ENCODE results near the gene G3BP1. TPM values are rescaled to one million over a fixed set of nuclear protein-coding genes. Genes with fewer than 3 reads are reported as not detected.

The G3BP1 gene
- total RNA-seq, 1 donor from 2014 or later, result 348 TPM

DNA sequence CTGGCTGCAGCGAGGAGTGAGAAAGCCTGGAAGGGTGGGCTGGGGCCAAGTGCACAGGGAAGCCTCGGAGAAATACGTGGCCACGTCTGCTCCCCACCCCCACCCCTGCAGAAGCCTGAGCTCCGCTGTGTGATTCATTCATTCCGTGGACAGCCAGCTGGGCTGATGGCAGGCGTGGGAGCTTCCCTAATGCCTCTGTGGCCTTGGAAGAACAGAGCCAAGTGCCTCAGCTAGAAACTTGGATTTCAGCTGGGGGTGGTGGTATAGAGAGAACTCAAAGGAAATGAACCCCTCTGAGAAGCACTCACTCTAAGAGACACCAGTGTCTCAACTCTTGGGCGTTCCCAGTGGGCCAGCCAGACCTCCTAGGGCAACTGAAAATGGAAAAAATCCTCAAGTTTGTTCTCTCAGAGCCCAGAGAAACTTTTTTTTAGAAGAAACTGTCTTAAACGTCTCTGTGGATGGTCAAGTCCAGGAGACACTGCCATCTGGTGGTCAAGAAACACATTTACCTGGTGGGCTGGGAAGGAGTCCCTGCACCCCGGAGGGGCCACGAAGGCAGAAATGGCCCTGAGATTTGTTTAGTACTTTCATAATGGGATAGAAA, 31.3 kb upstream of the G3BP1 start:
- no peak overlapping the region for H3K27ac Mint-ChIP-seq
- no peak overlapping the region for H3K4me3 Mint-ChIP-seq
- peaks cover 23% of the 10 kb centered on the region for H3K4me1 Mint-ChIP-seq (ENCODE audit: low read depth)
- no peaks in the 10 kb centered on the region for H3K9me3 Mint-ChIP-seq
- peaks cover 30% of the 10 kb centered on the region for H3K36me3 Mint-ChIP-seq (ENCODE audit: low read depth)
- intact Hi-C loops (cut with micrococcal nuclease), result loop anchor here (1.0 to 2.0 kb wide), 3 partner anchors 18 to 81 kb away; partner anchors contain the start of genes ATOX1 and G3BP1
- no peaks in the 10 kb centered on the region for H3K27me3 Mint-ChIP-seq (ENCODE audit: insufficient read depth)
- peak; percentile 37 for DNase-seq (ENCODE audit: low spot score)

DNA sequence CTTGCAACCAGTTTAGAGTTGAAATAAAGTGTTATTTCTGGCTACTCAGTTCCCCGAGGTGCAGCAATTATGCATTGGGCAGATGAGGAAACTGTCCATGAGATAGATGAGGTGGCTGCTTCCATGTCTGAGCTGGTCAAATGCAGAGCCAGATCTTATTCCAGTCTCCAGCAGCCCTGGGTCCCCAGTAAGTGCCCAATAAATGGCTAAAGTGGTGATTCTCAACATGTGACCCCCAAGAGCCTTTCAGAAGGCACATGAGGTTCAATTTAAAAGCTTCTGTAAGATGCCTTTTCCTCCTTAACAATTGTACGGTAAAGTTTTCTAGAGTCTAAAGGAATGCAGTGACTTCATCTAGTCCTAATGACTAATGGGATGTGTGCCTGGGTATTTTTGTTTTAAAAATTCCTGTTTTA, 30.8 kb upstream of the G3BP1 start:
- H3K4me3 Mint-ChIP-seq, result no peak overlapping the region
- peaks cover 31% of the 10 kb centered on the region for H3K36me3 Mint-ChIP-seq (ENCODE audit: low read depth)
- DNase-seq (ENCODE audit: low spot score), result no peak
- peaks cover 28% of the 10 kb centered on the region for H3K4me1 Mint-ChIP-seq (ENCODE audit: low read depth)
- H3K9me3 Mint-ChIP-seq, result no peaks in the 10 kb centered on the region
- intact Hi-C loops (cut with micrococcal nuclease), result loop anchor here (1.0 to 2.0 kb wide), 3 partner anchors 17 to 82 kb away; partner anchors contain the start of genes ATOX1 and G3BP1
- no peaks in the 10 kb centered on the region for H3K27me3 Mint-ChIP-seq (ENCODE audit: insufficient read depth)
- H3K27ac Mint-ChIP-seq, result no peak overlapping the region

- intact Hi-C loops (cut with micrococcal nuclease), result loop anchor here (2.0 kb wide), 1 partner anchor 29 kb away; the partner anchor contains the start of gene G3BP1
- no peaks in the 10 kb centered on the region for H3K27me3 Mint-ChIP-seq (ENCODE audit: insufficient read depth)
- peaks cover 31% of the 10 kb centered on the region for H3K36me3 Mint-ChIP-seq (ENCODE audit: low read depth)
- peaks cover 37% of the 10 kb centered on the region for H3K4me1 Mint-ChIP-seq (ENCODE audit: low read depth)
- H3K27ac Mint-ChIP-seq, result no peak overlapping the region
- H3K9me3 Mint-ChIP-seq, result no peaks in the 10 kb centered on the region
- H3K4me3 Mint-ChIP-seq, result no peak overlapping the region
- no peak for DNase-seq (ENCODE audit: low spot score)
Measured at GRCh38 chr5:151741678-151742423, 29.9 kb upstream of the G3BP1 start.

DNA sequence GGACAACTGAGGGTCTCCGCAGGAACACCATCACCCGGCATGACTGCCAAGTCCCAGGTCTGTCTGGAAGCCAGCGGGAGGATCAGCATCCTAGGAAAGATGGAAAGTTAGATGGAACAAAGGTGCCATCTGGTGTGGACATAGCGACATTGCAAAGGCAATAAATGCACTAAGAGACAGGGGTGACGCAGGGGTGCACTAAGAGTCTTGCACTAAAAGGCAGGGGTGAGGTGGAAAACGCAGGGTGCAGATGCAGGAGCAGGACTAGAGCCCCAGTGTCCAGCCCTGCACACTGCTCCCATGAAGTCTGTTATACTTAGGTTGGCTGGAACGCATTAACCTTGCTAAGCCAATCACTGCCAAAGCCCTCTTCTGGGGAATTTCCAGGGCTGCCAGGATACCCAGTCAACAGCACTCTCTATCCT, 28.9 kb upstream of the G3BP1 start:
- intact Hi-C loops (cut with micrococcal nuclease), result no loop called here
- Mint-ChIP-seq H3K9me3 (no peaks in the 10 kb centered on the region), H3K27me3 (ENCODE audit: insufficient read depth) (no peaks in the 10 kb centered on the region), H3K36me3 (ENCODE audit: low read depth) (peaks cover 30% of the 10 kb centered on the region), H3K27ac (no peak overlapping the region), H3K4me1 (ENCODE audit: low read depth) (peaks cover 42% of the 10 kb centered on the region), H3K4me3 (no peak overlapping the region)
- no peak for DNase-seq (ENCODE audit: low spot score)

DNA sequence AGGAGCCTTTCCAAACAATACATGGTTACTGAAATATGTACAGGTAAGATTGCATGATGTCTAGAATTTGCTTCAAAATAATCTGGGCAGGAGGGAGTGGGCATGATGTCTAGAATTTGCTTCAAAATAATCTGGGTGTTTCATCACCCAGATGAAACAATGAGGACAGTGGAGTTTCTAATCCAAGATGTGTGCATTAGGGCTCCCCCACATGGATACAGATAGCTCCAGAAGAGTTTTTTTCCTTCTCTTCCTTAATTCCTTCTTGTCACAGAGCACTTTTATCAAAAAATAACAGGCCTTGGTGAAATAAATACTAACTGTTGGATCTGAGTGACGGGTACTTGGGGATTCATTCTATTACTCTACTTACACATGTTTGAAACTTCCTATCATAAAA, 28.2 kb upstream of the G3BP1 start:
- intact Hi-C loops (cut with micrococcal nuclease), result no loop called here
- H3K9me3 Mint-ChIP-seq, result no peaks in the 10 kb centered on the region
- peaks cover 28% of the 10 kb centered on the region for H3K36me3 Mint-ChIP-seq (ENCODE audit: low read depth)
- no peak overlapping the region for H3K4me3 Mint-ChIP-seq
- DNase-seq (ENCODE audit: low spot score), result no peak
- H3K27me3 Mint-ChIP-seq (ENCODE audit: insufficient read depth), result no peaks in the 10 kb centered on the region
- peaks cover 48% of the 10 kb centered on the region for H3K4me1 Mint-ChIP-seq (ENCODE audit: low read depth)
- no peak overlapping the region for H3K27ac Mint-ChIP-seq

DNA sequence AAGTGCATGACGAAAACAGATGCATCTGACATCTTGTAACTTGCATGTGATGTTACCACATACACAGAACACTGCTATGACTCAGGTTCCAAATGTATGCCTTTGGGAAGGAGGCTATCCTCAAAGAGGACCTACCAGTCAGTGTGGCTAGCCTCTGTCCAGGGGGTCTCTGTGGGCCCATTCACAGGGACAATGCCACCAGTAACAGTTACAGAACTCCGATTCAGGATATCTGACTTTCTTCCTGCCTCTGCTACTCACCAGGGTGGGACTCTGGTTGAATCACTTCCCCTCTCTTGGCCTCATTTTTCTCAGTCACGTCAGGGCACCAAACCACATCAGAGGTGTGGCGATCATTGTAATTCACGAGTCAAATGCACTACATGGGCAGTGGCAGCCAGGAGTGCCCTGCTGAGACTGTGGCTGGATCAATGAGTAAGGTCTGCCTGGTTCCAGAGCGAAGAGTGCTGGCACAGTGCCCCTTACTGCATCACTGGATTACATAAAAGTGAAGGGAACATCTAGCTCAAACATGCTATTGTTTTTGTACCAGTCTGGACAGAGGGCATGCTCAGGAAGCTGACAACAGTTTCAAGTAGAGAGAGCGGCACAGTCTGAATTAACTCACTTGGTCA, 26.6 kb upstream of the G3BP1 start:
- Mint-ChIP-seq H3K4me1 (ENCODE audit: low read depth) (peaks cover 56% of the 10 kb centered on the region), H3K27me3 (ENCODE audit: insufficient read depth) (no peaks in the 10 kb centered on the region), H3K4me3 (peak overlapping the region; percentile 27), H3K36me3 (ENCODE audit: low read depth) (peaks cover 30% of the 10 kb centered on the region), H3K27ac (peak overlapping the region; percentile 18), H3K9me3 (no peaks in the 10 kb centered on the region)
- peak; percentile 20 for DNase-seq (ENCODE audit: low spot score)
- intact Hi-C loops (cut with micrococcal nuclease), result no loop called here

- Mint-ChIP-seq H3K27ac (peak overlapping the region; percentile 90), H3K4me3 (no peak overlapping the region), H3K36me3 (ENCODE audit: low read depth) (peaks cover 22% of the 10 kb centered on the region), H3K27me3 (ENCODE audit: insufficient read depth) (no peaks in the 10 kb centered on the region), H3K9me3 (no peaks in the 10 kb centered on the region), H3K4me1 (ENCODE audit: low read depth) (peaks cover 39% of the 10 kb centered on the region)
- no peak for DNase-seq (ENCODE audit: low spot score)
- intact Hi-C loops (cut with micrococcal nuclease), result no loop called here
Measured at GRCh38 chr5:151750121-151750520, 21.6 kb upstream of the G3BP1 start.

- no peak for DNase-seq (ENCODE audit: low spot score)
- H3K4me3 Mint-ChIP-seq, result no peak overlapping the region
- H3K27ac Mint-ChIP-seq, result no peak overlapping the region
- peaks cover 39% of the 10 kb centered on the region for H3K4me1 Mint-ChIP-seq (ENCODE audit: low read depth)
- no peaks in the 10 kb centered on the region for H3K27me3 Mint-ChIP-seq (ENCODE audit: insufficient read depth)
- no peaks in the 10 kb centered on the region for H3K9me3 Mint-ChIP-seq
- intact Hi-C loops (cut with micrococcal nuclease), result no loop called here
- H3K36me3 Mint-ChIP-seq (ENCODE audit: low read depth), result peaks cover 18% of the 10 kb centered on the region
Measured at GRCh38 chr5:151751091-151751490, 20.7 kb upstream of the G3BP1 start.

- H3K4me3 Mint-ChIP-seq, result no peak overlapping the region
- peaks cover 39% of the 10 kb centered on the region for H3K4me1 Mint-ChIP-seq (ENCODE audit: low read depth)
- intact Hi-C loops (cut with micrococcal nuclease), result no loop called here
- DNase-seq (ENCODE audit: low spot score), result no peak
- peak overlapping the region; percentile 36 for H3K27ac Mint-ChIP-seq
- H3K36me3 Mint-ChIP-seq (ENCODE audit: low read depth), result peaks cover 18% of the 10 kb centered on the region
- no peaks in the 10 kb centered on the region for H3K27me3 Mint-ChIP-seq (ENCODE audit: insufficient read depth)
- no peaks in the 10 kb centered on the region for H3K9me3 Mint-ChIP-seq
Measured at GRCh38 chr5:151751593-151751992, 20.2 kb upstream of the G3BP1 start.

GRCh38 chr5:151755383-151755782, 16.4 kb upstream of the G3BP1 start:
- Mint-ChIP-seq H3K4me3 (no peak overlapping the region), H3K4me1 (ENCODE audit: low read depth) (peaks cover 43% of the 10 kb centered on the region), H3K36me3 (ENCODE audit: low read depth) (peaks cover 23% of the 10 kb centered on the region), H3K9me3 (no peaks in the 10 kb centered on the region), H3K27me3 (ENCODE audit: insufficient read depth) (no peaks in the 10 kb centered on the region), H3K27ac (no peak overlapping the region)
- intact Hi-C loops (cut with micrococcal nuclease), result loop anchor here (5.0 kb wide), 2 partner anchors 308 to 543 kb away; partner anchors contain the start of gene SLC36A1
- DNase-seq (ENCODE audit: low spot score), result no peak

DNA sequence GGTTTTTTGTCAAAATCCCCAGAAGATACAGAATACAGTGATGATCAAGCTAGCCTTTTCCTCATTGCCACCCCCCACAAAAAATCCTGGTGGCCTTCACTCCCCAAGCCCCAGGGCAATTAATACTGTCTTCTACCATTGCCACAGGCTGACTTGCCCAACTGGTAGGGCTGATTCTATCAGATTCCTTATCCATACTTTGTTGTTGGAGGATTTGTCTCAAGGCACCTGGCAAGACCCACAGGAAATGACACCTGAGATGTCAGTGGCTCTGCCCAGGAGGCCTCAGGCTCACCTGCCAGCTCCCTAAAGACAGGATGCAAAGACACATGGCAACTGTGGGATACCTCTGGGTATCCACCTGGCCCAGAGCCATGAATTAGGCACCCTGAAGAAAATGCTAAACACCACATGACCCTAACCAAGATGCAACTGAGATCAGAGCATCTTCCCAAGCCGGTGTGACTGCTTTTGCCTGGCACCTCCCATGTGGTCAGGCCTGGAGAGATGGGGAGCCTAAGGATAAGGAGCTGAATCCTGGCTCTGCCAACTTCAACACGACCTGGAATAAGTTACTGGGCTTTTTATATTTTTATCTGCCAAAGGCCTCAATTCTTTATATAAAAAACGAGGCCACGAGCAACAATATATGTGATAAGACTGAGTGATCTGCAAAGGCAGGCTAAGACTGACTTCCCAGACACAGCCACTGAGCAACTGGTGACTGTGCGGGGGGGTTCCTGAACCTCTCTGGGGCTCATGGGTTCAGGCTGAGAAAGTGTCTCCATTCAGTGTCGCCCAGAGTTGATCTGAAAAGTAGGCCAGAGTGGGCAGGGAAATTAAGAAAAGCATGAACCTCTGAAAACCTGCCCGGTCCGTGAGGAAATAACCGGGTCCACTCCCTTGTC, 14.3 kb upstream of the G3BP1 start:
- Mint-ChIP-seq H3K36me3 (ENCODE audit: low read depth) (peaks cover 17% of the 10 kb centered on the region), H3K27me3 (ENCODE audit: insufficient read depth) (no peaks in the 10 kb centered on the region), H3K4me3 (peak overlapping the region; percentile 87), H3K27ac (peak overlapping the region; percentile 85), H3K4me1 (ENCODE audit: low read depth) (peaks cover 43% of the 10 kb centered on the region), H3K9me3 (no peaks in the 10 kb centered on the region)
- intact Hi-C loops (cut with micrococcal nuclease), result loop anchor here (1.0 to 5.0 kb wide), 7 partner anchors 8 to 603 kb away; partner anchors contain the start of genes G3BP1, GM2A and SLC36A1
- no peak for DNase-seq (ENCODE audit: low spot score)

DNA sequence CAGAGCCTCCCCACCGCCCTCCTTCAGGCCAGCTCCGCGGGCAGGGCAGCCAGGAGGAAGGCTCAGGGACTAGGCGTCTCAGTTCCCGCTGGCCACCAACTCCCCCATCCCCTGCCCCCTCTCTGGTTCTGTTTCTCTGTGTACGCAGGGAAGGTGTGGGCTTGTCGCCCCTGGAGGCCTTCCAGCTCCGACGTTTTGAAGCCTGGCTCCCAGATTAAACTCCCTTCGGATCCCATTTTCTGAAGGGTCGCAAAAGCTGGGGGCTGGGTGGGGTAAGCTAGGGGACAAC, 13.7 kb upstream of the G3BP1 start:
- no peak for DNase-seq (ENCODE audit: low spot score)
- H3K9me3 Mint-ChIP-seq, result no peaks in the 10 kb centered on the region
- H3K27me3 Mint-ChIP-seq (ENCODE audit: insufficient read depth), result no peaks in the 10 kb centered on the region
- peak overlapping the region; percentile 85 for H3K27ac Mint-ChIP-seq
- peaks cover 43% of the 10 kb centered on the region for H3K4me1 Mint-ChIP-seq (ENCODE audit: low read depth)
- peaks cover 12% of the 10 kb centered on the region for H3K36me3 Mint-ChIP-seq (ENCODE audit: low read depth)
- intact Hi-C loops (cut with micrococcal nuclease), result loop anchor here (1.0 to 5.0 kb wide), 7 partner anchors 9 to 604 kb away; partner anchors contain the start of genes G3BP1, GM2A and SLC36A1
- peak overlapping the region; percentile 87 for H3K4me3 Mint-ChIP-seq

All from activated T-helper 1 cell treated with anti-CD3 and anti-CD28 coated beads, Interleukin-12 subunit alpha, Interleukin-12 subunit beta, Interleukin-2, Interleukin-4 antibody, amounts not matched to agents 30 ng/mL and 10 ng/mL and 1 ng/mL, durations not matched to agents 14 hours and 24 hours and 36 hours (primary cell).